ENCODE measurements around the gene PFKP. TPM values are rescaled to one million over a fixed set of nuclear protein-coding genes. Genes with fewer than 3 reads are reported as not detected.

The PFKP gene
- polyA plus RNA-seq, 6 donors from 2014 or later: 26.3 to 51.2 (median 39.7) TPM

GRCh38 chr10:3122486-3123205, 55.3 kb downstream of the PFKP start:
- peak overlapping the region in 1 of 6 donors; percentile 49 for H3K27ac Mint-ChIP-seq
- no peak for ATAC-seq (ENCODE audit: low read depth in 2 of 2)
- H3K27me3 Mint-ChIP-seq: no peaks in the 10 kb centered on the region
- H3K36me3 Mint-ChIP-seq: peaks cover 14 to 24% of the 10 kb centered on the region in 2 donors
- H3K4me3 Mint-ChIP-seq: no peak overlapping the region
- DNase-seq: no peak
- H3K9me3 Mint-ChIP-seq: peaks cover 0 to 2% (median 0%) of the 10 kb centered on the region in 7 donors
- no peaks in the 10 kb centered on the region for H3K4me1 Mint-ChIP-seq

DNA sequence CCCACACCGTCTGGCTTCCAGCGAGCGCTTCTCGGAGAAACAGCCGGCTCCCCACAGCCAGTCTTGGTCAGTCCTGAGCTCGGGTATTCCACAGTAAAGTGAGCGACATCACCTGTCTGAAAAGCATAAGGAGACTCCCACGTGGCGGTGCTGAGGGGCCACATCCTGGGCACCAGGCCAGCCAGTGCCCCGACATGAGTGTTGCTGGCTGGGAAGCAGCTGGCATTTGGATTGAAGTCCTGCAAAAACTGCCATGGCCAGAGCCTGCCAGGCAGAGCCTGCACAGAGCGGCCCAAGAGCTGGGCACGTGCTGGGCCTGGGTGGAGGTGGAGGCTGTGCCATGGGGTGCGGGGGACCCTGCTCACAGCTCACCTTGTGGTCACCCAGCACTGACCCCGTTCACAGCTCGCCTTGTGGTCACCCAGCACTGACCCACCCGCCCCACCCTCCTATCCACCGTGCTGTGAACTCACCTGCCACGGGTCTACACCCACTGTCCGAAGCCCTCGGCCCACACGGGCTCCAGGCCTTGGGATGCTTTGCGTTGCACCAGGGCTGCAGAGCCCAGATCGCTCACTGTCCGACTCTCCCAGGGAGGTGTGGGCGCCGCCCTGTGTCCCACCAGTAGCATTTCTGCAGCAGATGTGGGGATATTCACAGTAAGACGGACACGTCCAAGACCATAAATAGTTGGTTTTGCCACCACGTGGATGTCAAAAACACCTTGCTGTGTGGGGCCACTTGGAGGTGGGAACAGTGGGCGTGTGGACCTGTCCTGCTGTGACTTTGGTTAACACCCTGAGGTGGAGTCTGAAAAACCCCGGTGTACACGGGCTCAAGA, 56.4 kb downstream of the PFKP start:
- no peaks in the 10 kb centered on the region for H3K27me3 Mint-ChIP-seq
- H3K27ac Mint-ChIP-seq: no peak overlapping the region
- DNase-seq: no peak
- ATAC-seq (ENCODE audit: low read depth in 2 of 2): no peak
- peaks cover 14 to 20% of the 10 kb centered on the region in 2 donors for H3K36me3 Mint-ChIP-seq
- no peaks in the 10 kb centered on the region for H3K4me1 Mint-ChIP-seq
- peaks cover 0 to 9% (median 0%) of the 10 kb centered on the region in 7 donors for H3K9me3 Mint-ChIP-seq
- no peak overlapping the region for H3K4me3 Mint-ChIP-seq

GRCh38 chr10:3124412-3125175, 57.2 kb downstream of the PFKP start:
- no peak for ATAC-seq (ENCODE audit: low read depth in 2 of 2)
- Mint-ChIP-seq H3K27ac (no peak overlapping the region), H3K9me3 (peaks cover 0 to 9% (median 0%) of the 10 kb centered on the region in 7 donors), H3K27me3 (no peaks in the 10 kb centered on the region), H3K36me3 (peaks cover 16 to 27% of the 10 kb centered on the region in 2 donors), H3K4me3 (no peak overlapping the region), H3K4me1 (no peaks in the 10 kb centered on the region)
- no peak for DNase-seq

- DNase-seq: no peak
- Mint-ChIP-seq H3K36me3 (peaks cover 16 to 27% of the 10 kb centered on the region in 2 donors), H3K27ac (no peak overlapping the region), H3K4me3 (no peak overlapping the region), H3K9me3 (peaks cover 0 to 9% (median 0%) of the 10 kb centered on the region in 7 donors), H3K4me1 (no peaks in the 10 kb centered on the region), H3K27me3 (no peaks in the 10 kb centered on the region)
- ATAC-seq (ENCODE audit: low read depth in 2 of 2): no peak
Observed at GRCh38 chr10:3125527-3126170, 58.3 kb downstream of the PFKP start.

DNA sequence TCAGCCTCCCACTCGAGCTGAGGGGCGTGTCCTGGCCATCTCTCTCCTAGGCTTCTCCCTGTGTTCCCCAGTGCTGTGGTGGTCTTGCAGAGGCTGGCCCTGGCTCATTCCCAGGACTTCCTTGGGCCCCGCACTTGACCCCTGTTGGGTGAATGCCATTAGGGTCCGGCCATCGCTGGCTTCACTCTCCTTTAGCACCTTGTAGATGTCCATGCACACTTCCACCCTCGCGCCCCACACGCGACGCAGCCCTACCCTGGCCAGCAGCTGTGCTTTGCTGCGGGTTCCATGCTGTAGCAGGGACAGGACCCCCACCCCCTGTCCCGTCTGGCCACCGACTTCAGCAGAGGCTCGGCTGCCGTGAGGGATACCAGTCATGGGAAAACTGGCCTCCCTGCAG, 58.9 kb downstream of the PFKP start:
- H3K4me3 Mint-ChIP-seq: no peak overlapping the region
- H3K27me3 Mint-ChIP-seq: no peaks in the 10 kb centered on the region
- DNase-seq (no peak), ATAC-seq (ENCODE audit: low read depth in 2 of 2) (no peak)
- no peaks in the 10 kb centered on the region for H3K4me1 Mint-ChIP-seq
- H3K27ac Mint-ChIP-seq: no peak overlapping the region
- H3K36me3 Mint-ChIP-seq: peaks cover 16 to 27% of the 10 kb centered on the region in 2 donors
- H3K9me3 Mint-ChIP-seq: peaks cover 0 to 9% (median 0%) of the 10 kb centered on the region in 7 donors

DNA sequence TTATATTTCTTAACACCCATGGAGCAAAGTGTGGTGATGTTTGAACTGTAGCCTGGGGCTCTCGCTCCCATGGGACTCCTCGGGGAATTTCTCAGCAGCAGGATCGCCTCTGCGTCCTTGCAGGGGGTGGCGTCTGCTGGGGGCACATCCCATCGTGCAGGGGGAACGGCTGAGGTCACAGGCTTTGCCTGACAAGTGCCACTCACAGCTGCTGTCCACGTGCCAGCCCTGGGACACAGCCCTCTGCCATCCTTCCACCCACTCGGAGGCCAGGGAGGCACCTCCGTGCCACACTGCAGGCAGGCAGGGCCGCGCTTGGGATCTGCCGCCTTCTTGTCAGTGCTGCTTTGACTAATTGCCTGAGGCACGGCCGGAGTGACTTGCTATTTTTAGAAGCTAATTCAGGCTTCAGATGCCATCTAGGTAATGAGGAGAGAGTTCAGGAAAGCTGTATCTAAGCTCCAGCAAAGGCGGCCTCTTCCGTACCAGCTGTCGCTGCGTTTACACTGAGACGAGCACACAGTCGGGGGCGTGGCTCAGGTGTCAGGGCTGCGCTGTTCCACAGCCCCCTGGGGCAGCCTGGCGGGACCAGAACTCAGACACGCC, 59.5 kb downstream of the PFKP start:
- Mint-ChIP-seq H3K27me3 (no peaks in the 10 kb centered on the region), H3K4me3 (no peak overlapping the region), H3K27ac (no peak overlapping the region), H3K9me3 (peaks cover 0 to 9% (median 0%) of the 10 kb centered on the region in 7 donors), H3K36me3 (peaks cover 16 to 27% of the 10 kb centered on the region in 2 donors), H3K4me1 (no peaks in the 10 kb centered on the region)
- DNase-seq (no peak), ATAC-seq (ENCODE audit: low read depth in 2 of 2) (no peak)

GRCh38 chr10:3127921-3128320, 60.6 kb downstream of the PFKP start:
- no peak for ATAC-seq (ENCODE audit: low read depth in 2 of 2)
- Mint-ChIP-seq H3K4me3 (no peak overlapping the region), H3K4me1 (no peaks in the 10 kb centered on the region), H3K27ac (no peak overlapping the region), H3K36me3 (peaks cover 20 to 24% of the 10 kb centered on the region in 2 donors), H3K9me3 (peaks cover 0 to 9% (median 0%) of the 10 kb centered on the region in 7 donors), H3K27me3 (no peaks in the 10 kb centered on the region)
- DNase-seq: no peak

DNA sequence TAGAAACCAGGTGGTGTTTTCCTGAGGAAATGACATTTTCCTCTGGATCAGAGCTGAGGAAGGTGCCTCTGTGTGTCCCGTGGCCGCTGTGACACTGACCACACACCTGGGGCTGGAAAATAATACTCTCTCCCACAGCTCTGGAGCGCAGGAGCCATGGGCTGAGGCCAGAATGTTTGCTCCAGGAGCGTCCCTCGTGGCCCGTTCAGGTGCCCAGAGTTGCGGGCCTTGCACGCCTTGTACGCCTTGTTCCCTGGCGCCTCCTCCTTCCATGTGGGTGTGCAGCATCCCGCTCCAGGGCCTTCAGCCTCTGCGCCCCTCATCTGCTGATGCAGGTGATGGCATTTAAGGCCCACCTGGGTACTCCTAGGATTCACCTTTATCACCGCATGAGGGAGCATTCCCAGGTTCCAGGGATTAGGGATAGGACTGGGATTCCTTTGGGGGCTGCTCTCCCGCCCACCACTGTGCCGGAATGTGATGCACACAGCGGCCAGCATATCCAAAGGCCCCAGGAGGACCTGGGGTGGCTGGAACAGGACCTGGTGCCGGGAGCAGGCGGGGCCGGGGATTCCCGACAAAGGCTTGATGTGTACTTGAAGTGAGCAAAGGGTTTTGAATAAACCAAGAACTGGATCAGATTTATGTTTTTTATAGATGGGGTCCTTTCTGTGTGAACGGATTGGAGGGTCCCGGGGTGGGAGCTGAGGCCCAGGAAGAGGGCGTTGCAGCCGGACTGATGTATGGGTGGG, 61.2 kb downstream of the PFKP start:
- peaks cover 16 to 22% of the 10 kb centered on the region in 2 donors for H3K36me3 Mint-ChIP-seq
- no peak overlapping the region for H3K27ac Mint-ChIP-seq
- H3K4me3 Mint-ChIP-seq: no peak overlapping the region
- DNase-seq: no peak
- peaks cover 0 to 9% (median 0%) of the 10 kb centered on the region in 7 donors for H3K9me3 Mint-ChIP-seq
- ATAC-seq (ENCODE audit: low read depth in 2 of 2): no peak
- H3K4me1 Mint-ChIP-seq: no peaks in the 10 kb centered on the region
- no peaks in the 10 kb centered on the region for H3K27me3 Mint-ChIP-seq

DNA sequence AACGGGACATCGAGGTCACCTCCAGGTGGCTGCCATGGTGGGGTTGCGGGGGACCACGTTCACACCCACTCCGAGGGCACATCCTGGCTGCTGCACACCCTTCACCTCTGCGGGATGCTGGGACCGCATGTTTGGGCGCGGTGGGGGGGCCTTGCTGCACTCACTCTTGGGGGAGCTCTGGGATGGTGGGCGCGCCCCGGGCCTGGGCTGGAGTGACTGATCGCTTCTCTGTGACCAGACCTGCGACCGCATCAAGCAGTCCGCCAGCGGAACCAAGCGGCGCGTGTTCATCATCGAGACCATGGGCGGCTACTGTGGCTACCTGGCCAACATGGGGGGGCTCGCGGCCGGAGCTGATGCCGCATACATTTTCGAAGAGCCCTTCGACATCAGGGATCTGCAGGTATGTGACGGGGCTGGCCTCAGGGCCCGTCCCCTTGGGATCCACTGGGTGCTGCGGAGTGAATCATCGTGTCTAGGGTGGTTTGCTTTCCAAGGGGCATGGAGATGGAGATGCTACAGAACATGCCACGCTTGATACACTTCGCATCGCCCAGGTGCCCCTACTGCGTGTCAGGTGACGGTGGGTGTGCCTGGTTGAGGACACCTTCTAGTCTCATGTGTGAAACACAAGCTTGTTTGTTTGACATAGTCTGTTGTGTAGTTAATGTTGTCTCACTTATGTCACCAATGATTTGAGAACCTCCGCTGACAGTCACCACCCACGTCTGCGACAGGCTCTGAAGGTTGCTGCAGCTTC, 62.4 kb downstream of the PFKP start:
- ATAC-seq (ENCODE audit: low read depth in 2 of 2): no peak
- Mint-ChIP-seq H3K36me3 (peaks cover 19 to 22% of the 10 kb centered on the region in 2 donors), H3K4me1 (no peaks in the 10 kb centered on the region), H3K27ac (no peak overlapping the region), H3K9me3 (peaks cover 0 to 9% (median 0%) of the 10 kb centered on the region in 7 donors), H3K27me3 (no peaks in the 10 kb centered on the region), H3K4me3 (no peak overlapping the region)
- no peak for DNase-seq

- Mint-ChIP-seq H3K36me3 (peaks cover 22 to 24% of the 10 kb centered on the region in 2 donors), H3K9me3 (peaks cover 0 to 9% (median 0%) of the 10 kb centered on the region in 7 donors), H3K27ac (no peak overlapping the region), H3K4me3 (no peak overlapping the region), H3K4me1 (no peaks in the 10 kb centered on the region), H3K27me3 (no peaks in the 10 kb centered on the region)
- no peak for ATAC-seq (ENCODE audit: low read depth in 2 of 2)
- DNase-seq: no peak
Observed at GRCh38 chr10:3131098-3131497, 63.8 kb downstream of the PFKP start.

GRCh38 chr10:3132036-3133025, 65.0 kb downstream of the PFKP start:
- ATAC-seq (ENCODE audit: low read depth in 2 of 2): no peak
- peak overlapping the region in 1 of 6 donors; percentile 11 for H3K27ac Mint-ChIP-seq
- no peaks in the 10 kb centered on the region for H3K4me1 Mint-ChIP-seq
- no peak for DNase-seq
- no peak overlapping the region for H3K4me3 Mint-ChIP-seq
- peaks cover 0 to 9% (median 0%) of the 10 kb centered on the region in 7 donors for H3K9me3 Mint-ChIP-seq
- peaks cover 22 to 24% of the 10 kb centered on the region in 2 donors for H3K36me3 Mint-ChIP-seq
- H3K27me3 Mint-ChIP-seq: no peaks in the 10 kb centered on the region

Measured in naive B cell (primary cell).